Thoracic aorta (tissue), 2 donors: ENCODE data around the gene MYLK. TPM values are rescaled to one million over a fixed set of nuclear protein-coding genes. Genes with fewer than 3 reads are reported as not detected.
A peak's percentile ranks its signal among the peaks of the same experiment; 100 is the strongest.

Source experiments
- ATAC-seq: fragments of 150-250 bp; one replicate; pipeline ENCODE4 v1.8.0; 2017; ENCODE audit warnings: low read depth; ENCODE audit not compliant: insufficient number of reproducible peaks, low FRiP score
- DNase-seq: peaks from one replicate; pipeline ENCODE4 v3.0.0-alpha.2; 2020; ENCODE audit warnings: low spot score
- H3K27ac ChIP-seq, 2 donors: fragments of 200-600 bp; sonication (generic); 1 replicate in 1 of 2; 2 replicates in 1 of 2; pipeline ENCODE4 v1.5.1; 2016; ENCODE audit warnings: mild to moderate bottlenecking in 2 of 2, moderate library complexity in 2 of 2
- H3K27me3 ChIP-seq: fragments of 200-600 bp; sonication (generic); replicated peaks from 2 replicates; pipeline ENCODE4 v1.6.0; 2016; ENCODE audit warnings: mild to moderate bottlenecking; ENCODE audit not compliant: insufficient read depth
- H3K36me3 ChIP-seq: fragments of 200-600 bp; sonication (generic); one replicate; pipeline ENCODE4 v1.5.1; 2016
- H3K4me1 ChIP-seq, 2 donors: fragments of 200-600 bp; sonication (generic); 1 replicate in 1 of 2; 2 replicates in 1 of 2; pipeline versions ENCODE4 v1.5.1 to v1.6.0; 2016; ENCODE audit warnings: low read depth in 2 of 2, mild to moderate bottlenecking in 1 of 2; ENCODE audit not compliant: control insufficient read depth in 1 of 2
- H3K4me3 ChIP-seq: fragments of 200-600 bp; sonication (generic); 2 replicates; pipeline ENCODE4 v1.5.1; 2016; ENCODE audit warnings: mild to moderate bottlenecking
- H3K9me3 ChIP-seq: fragments of 200-600 bp; sonication (generic); 2 replicates; pipeline ENCODE4 v1.5.1; 2016
- CTCF ChIP-seq: fragments of 200-600 bp; sonication (generic); IDR thresholded peaks from one replicate; pipeline ENCODE4 v1.5.1; 2019; ENCODE audit warnings: antibody characterized with exemption
- total RNA-seq, 2 donors: library from RNA; depleted of rRNA; stranded (reverse); fragments of >200 nt; gene quantifications; one replicate each; pipeline versions ENCODE4 v1.1.0 to v1.2.3, GENCODE V29; 2016

The MYLK gene
- total RNA-seq, 2 donors from 2014 or later: 483 to 563 TPM

DNA sequence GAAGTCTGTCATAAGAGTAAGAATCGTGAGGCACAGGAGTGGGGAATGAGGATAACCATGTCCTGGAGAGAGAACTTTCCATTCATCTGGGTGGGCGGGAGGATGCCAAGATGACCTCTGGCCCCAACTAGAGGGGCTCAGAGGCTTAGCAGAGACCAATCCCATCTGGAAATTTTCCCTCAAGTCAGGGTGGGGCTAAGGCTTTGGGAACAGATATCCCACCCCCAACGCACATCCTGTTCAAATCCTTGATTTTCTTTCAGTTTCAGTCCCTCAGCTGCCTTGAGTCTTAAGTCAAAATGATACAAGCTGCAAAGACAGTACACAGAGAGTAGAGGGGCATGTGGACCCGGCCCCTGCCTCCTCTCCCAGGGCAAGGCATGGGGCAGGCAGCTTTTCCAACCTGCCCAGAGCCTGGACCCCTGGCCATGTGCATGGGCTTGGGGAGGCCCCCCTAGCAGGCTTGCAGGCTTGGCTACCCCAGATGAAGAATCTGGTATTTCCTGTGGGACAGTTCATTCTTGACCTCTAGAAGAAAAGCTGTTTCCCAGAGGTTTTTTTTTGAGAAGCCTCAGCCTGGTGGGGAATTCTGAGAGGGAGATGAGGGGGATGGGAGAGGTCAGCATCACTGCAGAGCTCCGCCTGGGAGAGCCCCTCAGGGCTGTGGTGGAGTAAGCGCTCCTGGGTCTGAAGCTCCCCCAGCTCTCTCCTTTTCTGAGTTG, 189.6 kb downstream of the MYLK start:
- no peak for DNase-seq
- Histone ChIP-seq H3K27ac (peak overlapping the region; percentile 87 to 94), H3K4me3 (peak overlapping the region; percentile 86), H3K4me1 (peaks cover 41 to 72% of the 10 kb centered on the region in 2 donors), H3K27me3 (no peaks in the 10 kb centered on the region), H3K36me3 (peaks cover 43% of the 10 kb centered on the region), H3K9me3 (no peaks in the 10 kb centered on the region)
- no peak for ATAC-seq
- TF ChIP-seq CTCF: no peak

- ATAC-seq (no peak), DNase-seq (no peak)
- H3K9me3 ChIP-seq: no peaks in the 10 kb centered on the region
- peaks cover 47 to 80% of the 10 kb centered on the region in 2 donors for H3K4me1 ChIP-seq
- peak overlapping the region; percentile 86 for H3K4me3 ChIP-seq
- TF ChIP-seq CTCF: no peak
- H3K27me3 ChIP-seq: no peaks in the 10 kb centered on the region
- H3K27ac ChIP-seq: peak overlapping the region; percentile 87 to 94
- peaks cover 51% of the 10 kb centered on the region for H3K36me3 ChIP-seq
Observed at GRCh38 chr3:123693584-123694190, 190.4 kb downstream of the MYLK start.

DNA sequence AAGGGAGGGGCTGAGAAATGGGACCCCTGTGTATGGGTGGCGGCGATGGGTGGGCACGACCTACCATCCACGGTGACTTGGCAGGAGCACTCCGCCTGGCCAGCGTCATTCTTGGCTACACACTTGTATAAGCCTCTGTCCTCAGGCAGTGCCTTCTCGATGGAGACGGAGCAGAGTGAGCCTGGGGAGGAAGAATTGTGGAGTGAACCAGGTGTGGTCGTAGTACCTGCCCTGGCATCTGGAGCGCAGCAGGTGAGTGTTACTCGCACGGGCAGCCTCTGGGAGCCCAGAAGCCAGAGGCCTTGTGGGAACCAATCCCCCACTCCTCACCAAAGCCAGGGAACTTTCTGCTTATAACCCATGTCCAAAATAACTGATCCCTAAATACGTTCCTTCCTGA, 191.5 kb downstream of the MYLK start:
- H3K27ac ChIP-seq: peak overlapping the region; percentile 87 to 94
- ATAC-seq (no peak), DNase-seq (no peak)
- H3K4me1 ChIP-seq: peaks cover 50 to 91% of the 10 kb centered on the region in 2 donors
- no peak overlapping the region for H3K4me3 ChIP-seq
- H3K27me3 ChIP-seq: no peaks in the 10 kb centered on the region
- no peak for TF ChIP-seq CTCF
- H3K36me3 ChIP-seq: peaks cover 55% of the 10 kb centered on the region
- no peaks in the 10 kb centered on the region for H3K9me3 ChIP-seq

- H3K4me1 ChIP-seq: peaks cover 50 to 97% of the 10 kb centered on the region in 2 donors
- no peak for TF ChIP-seq CTCF
- no peak for DNase-seq
- no peaks in the 10 kb centered on the region for H3K27me3 ChIP-seq
- H3K4me3 ChIP-seq: no peak overlapping the region
- no peaks in the 10 kb centered on the region for H3K9me3 ChIP-seq
- peak overlapping the region; percentile 87 to 94 for H3K27ac ChIP-seq
- peaks cover 57% of the 10 kb centered on the region for H3K36me3 ChIP-seq
- ATAC-seq: no peak
Observed at GRCh38 chr3:123692041-123692440, 192.1 kb downstream of the MYLK start.

GRCh38 chr3:123689831-123690230, 194.3 kb downstream of the MYLK start:
- Histone ChIP-seq H3K4me3 (no peak overlapping the region), H3K27ac (peak overlapping the region; percentile 87 to 94), H3K27me3 (no peaks in the 10 kb centered on the region), H3K36me3 (peaks cover 69% of the 10 kb centered on the region), H3K4me1 (peaks cover 42 to 100% of the 10 kb centered on the region in 2 donors), H3K9me3 (no peaks in the 10 kb centered on the region)
- ATAC-seq: no peak
- no peak for TF ChIP-seq CTCF
- DNase-seq: no peak
